Activated naive CD4-positive, alpha-beta T cell treated with Interleukin-2 at 50 U/mL for 16 hours (primary cell): ENCODE results near the gene NUFIP2.
"Not testable (repeated sequence)": the region's sequence is repeated elsewhere in the genome, so short reads cannot be mapped to it uniquely, and the experiment has no call there.

Source experiments
- DNase-seq: peaks from one replicate; pipeline ENCODE4 v3.0.0-alpha.2; 2020

NUFIP2 gene

GRCh38 chr17:29293890-29294579 is at the start of gene NUFIP2:
TSS of gene NUFIP2 (minus strand) at chr17:29294148. CDS start at chr17:29294059, 89 bp downstream.
- DNase-seq = peak; percentile 99

DNA sequence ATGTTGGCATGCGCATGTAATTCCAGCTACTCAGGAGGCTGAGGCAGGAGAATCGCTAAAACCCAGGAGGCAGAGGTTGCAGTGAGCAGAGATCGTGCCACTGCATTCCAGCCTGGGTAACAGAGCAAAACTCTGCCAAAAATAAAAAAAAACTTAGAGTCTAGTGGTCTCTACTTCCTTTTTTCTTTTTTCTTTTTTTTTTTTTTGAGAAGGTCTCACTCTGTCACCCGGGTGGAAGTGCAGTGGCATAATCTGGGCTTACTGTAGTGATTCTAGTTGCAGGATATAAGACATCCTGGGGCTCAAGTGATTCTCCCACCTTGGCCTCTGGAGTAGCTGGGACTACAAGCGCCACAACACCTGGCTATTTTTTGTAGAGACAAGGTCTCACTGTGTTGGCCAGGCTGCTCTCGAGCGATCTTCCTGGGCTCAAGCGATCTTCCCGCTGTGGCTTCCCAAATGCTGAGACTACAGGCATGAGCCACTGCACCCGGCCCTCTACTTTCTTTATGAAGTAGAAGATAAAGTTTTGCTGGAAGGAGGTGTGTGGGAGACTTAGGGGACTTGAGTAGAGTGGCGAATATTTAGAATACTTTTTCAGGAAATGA is 48.3 kb upstream of the NUFIP2 start:
- no peak for DNase-seq

DNA sequence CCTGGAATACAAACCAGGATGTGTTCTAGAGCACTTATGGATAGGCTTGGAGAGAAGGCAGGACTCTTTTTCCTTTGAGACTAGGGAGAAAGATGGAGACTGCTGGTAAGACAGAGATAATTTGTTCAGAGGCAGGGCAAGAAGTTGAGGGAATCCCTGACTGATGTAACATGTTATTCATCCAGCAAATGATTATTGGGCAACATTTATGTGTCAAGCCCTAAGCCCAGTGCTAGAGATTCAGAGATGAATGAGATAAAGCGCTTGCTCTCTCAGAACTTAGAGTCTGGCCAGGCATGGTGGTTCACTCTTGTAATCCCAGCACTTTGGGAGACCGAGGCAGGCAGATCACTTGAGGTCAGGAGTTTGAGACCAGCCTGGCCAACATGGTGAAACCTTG is 47.8 kb upstream of the NUFIP2 start:
- DNase-seq = no peak

GRCh38 chr17:29339016-29339415 is 45.1 kb upstream of the NUFIP2 start:
- not testable (repeated sequence) for DNase-seq

- no peak for DNase-seq
These were observed 37.7 kb upstream of the NUFIP2 start for GRCh38 chr17:29331708-29332085.

- DNase-seq = no peak
These were observed 37.2 kb upstream of the NUFIP2 start for GRCh38 chr17:29331075-29331707.

GRCh38 chr17:29327412-29327811 is 33.5 kb upstream of the NUFIP2 start:
- no peak for DNase-seq

DNA sequence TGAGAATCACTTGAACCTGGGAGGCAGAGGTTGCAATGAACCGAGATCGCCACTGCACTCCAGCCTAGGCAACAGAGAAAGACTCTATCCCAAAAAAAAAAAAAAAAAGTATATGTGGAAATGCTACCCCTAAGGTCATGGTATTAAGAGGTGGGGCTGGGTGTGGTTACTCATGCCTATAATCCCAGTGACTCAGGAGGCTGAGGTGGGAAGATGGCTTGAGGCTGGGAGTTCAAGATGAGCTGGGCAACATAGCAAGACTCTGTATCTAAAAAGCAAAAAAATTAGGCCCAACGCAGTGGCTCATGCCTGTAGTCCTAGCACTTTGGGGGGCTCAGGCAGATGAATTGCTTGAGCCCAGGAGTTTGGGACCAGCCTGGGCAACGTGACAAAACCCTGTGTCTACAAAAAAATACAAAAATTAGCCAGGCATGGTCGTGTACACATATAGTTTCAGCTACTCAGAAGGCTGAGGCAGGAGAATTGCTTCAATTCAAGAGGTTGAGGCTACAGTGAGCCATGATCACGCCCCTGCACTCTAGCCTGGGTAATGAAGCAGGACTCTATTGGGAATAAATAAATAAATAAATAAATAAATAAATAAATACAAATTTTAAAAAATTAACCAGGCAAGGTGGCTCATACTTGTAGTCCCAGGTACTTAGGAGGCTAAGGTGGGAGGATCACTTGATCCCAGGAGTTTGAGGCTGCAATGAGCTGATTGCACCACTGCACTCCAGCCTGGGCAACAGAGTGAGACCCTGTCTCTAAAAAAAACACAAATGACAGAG is 32.3 kb upstream of the NUFIP2 start:
- no peak for DNase-seq

DNA sequence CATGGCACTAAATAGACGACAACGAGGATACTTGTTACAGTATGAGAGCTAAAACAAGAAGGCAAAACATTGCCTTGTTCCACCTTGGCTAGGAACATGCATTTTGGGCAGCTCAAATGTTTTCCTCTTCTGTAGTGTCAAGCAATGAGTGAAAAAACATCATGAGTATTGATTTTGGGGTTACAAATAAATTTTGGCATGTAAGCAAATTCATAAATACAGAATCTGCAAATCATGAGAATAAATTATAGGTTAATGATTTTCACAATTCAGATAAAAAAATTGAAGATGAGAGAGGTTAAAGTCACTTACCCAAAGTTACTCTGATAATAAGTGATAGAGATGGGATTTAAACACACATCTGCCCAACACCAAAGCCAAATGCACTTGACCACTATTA is 28.4 kb upstream of the NUFIP2 start:
- DNase-seq = no peak

GRCh38 chr17:29303386-29303785 is 9.4 kb upstream of the NUFIP2 start:
- no peak for DNase-seq

GRCh38 chr17:29299031-29299430 is 5.1 kb upstream of the NUFIP2 start:
- no peak for DNase-seq

DNA sequence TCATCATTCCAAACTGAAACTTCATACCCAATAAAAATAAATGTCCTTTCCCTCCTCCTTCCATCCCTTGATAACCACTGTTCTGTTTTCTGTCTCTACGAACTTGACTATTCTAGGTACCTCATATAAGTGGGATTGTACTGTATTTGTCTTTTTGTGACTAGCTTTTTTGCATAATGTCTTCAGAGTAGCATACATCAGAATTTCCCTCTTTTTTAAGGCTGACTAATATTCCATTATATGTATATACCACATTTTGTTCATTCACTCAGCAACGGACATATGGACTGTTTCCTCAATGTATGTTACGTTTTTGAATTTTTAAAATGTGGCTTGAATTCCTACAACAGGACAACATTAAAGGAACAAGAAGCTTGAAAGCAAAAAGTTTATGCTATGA is 1.5 kb upstream of the NUFIP2 start:
- no peak for DNase-seq

- no peak for DNase-seq
These were observed 592 bp upstream of the NUFIP2 start for GRCh38 chr17:29294580-29294900.

- peak; percentile 62 for DNase-seq
These were observed 707 bp downstream of the NUFIP2 start for GRCh38 chr17:29292992-29293889.

GRCh38 chr17:29292071-29292991 is 1.6 kb downstream of the NUFIP2 start:
- DNase-seq = peak; percentile 55

GRCh38 chr17:29291163-29291752 is 2.7 kb downstream of the NUFIP2 start:
- no peak for DNase-seq

DNA sequence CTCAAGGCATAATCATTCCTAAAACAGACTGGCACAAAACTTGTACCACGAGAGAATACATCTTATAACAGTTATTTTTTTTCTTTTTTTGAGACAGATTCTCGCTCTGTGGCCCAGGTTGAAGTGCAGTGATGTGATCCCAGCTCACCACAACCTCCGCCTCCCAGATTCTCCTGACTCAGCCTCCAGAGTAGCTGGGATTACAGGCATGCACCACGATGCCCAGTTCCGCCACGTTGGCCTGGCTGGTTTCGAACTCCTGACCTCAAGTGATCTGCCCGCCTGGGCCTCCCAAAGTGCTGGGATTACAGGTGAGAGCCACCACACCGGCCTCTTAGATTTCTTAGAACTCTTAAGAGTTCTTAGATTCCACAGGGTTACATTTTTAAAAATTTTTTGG is 4.1 kb downstream of the NUFIP2 start:
- no peak for DNase-seq

- no peak for DNase-seq
These were observed 10.0 kb downstream of the NUFIP2 start for GRCh38 chr17:29283961-29284360.

GRCh38 chr17:29283496-29283895 is 10.5 kb downstream of the NUFIP2 start:
- DNase-seq = no peak

DNA sequence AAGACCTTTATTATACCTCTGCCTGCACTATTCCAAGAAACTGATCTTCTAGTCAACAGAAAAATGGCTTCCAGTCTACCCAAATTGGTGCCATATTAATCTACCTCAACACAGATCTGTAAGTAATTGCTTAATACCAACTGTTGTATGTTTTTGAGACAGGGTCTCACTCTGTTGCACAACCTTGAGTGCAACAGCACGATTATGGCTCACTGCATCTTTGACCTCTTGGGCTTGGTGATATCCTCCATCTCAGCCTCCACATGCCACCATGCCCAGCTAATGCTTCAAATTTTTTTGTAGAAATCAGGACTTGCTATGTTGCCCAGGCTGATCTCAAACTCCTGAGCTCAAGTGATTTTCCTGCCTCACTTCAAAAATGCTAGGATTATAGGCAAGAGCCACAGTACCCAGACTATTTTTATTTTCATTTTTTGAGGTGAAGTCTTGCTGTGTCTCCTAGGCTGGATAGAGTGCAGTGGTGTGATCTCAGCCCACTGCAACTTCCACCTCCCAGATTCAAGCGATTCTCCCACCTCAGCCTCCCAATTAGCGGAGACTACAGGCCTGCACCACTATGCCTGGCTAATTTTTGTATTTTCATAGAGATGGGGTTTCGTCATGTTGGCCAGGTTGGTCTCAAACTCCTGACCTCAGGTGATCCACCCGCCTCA is 14.4 kb downstream of the NUFIP2 start:
- no peak for DNase-seq

DNA sequence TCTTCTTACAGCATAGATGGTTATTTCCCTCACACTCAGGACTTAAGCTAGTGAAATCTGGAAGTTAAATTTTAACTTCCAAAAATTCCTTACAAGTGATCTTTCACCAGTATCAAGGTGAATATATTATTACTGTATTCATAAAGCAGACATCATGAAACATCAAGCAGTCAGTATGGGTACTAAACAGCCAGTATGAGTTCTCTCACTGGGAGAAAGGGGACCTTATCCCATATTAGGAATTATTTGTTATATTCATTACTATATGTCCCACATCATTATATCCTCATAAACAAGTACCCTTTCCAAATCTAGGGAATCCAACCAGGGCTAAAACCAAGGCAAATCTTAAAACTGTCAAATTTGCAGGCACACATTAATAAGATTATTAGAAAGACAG is 15.3 kb downstream of the NUFIP2 start:
- no peak for DNase-seq
